GM12878 (cell line): ENCODE measurements around the gene GLTP. TPM values are rescaled to one million over a fixed set of nuclear protein-coding genes. Genes with fewer than 3 reads are reported as not detected.

Experiments
- ATAC-seq: fragments of 200-7000 bp; cut with Tn5 transposase; 3 replicates; pipeline ENCODE4 v1.9.1; 2020; ENCODE audit warnings: mild to moderate bottlenecking, moderate library complexity
- BruUV-seq: library from RNA; stranded (reverse); fragments of 400-500 nt; replicated peaks from 2 replicates; lab custom pipeline; 2021; lab: Mats Ljungman, UMichigan
- CTCF ChIA-PET: fragments of 300-600 bp; sonication (Branson Sonifier 250); formaldehyde crosslinking; extraction: SDS; loops from one replicate; lab custom pipeline; 2021; ENCODE audit warnings: inconsistent platforms; lab: Yijun Ruan, JAX
- POLR2A ChIA-PET: fragments of 350-600 bp; formaldehyde crosslinking; extraction: SDS; loops from one replicate; lab custom pipeline; 2021; ENCODE audit warnings: inconsistent platforms; lab: Charles Lee
- RAD21 ChIA-PET: fragments of 300-600 bp; sonication (Branson Sonifier 250); formaldehyde crosslinking; loops from one replicate; lab custom pipeline; 2023; ENCODE audit warnings: antibody characterized with exemption; ENCODE audit not compliant: unreplicated experiment; lab: Charles Lee
- SMC1A ChIA-PET: fragments of 300-600 bp; sonication (Branson Sonifier 250); formaldehyde crosslinking; loops from one replicate; lab custom pipeline; 2023; ENCODE audit not compliant: unreplicated experiment, uncharacterized antibody; lab: Charles Lee
- DNase-seq: peaks from one replicate; pipeline ENCODE4 v3.0.0-alpha.2; 2011; ENCODE audit warnings: low read depth, low spot score
- FAIRE-seq: peaks from 3 replicates; lab custom pipeline; 2011; peaks lifted over from hg19 to GRCh38; lab: Jason Lieb, UNC
- H2AFZ ChIP-seq: 2 replicates; pipeline ENCODE4 v1.6.0; 2011; ENCODE audit warnings: low read depth, low read length, control low read depth; ENCODE audit not compliant: control insufficient read depth
- H3K27ac ChIP-seq: 2 replicates; pipeline ENCODE4 v1.5.1; 2011; ENCODE audit warnings: control low read depth; ENCODE audit not compliant: control insufficient read depth, insufficient read depth
- H3K27me3 ChIP-seq, 2 experiments: replicated peaks in 1 of 2; 2 replicates each; pipeline versions ENCODE4 v1.6.0 to v1.6.1; 2011; ENCODE audit warnings: low read length in 1 of 2; ENCODE audit not compliant: control insufficient read depth in 2 of 2, insufficient read depth in 2 of 2
- H3K36me3 ChIP-seq, 2 experiments: 2 replicates each; pipeline ENCODE4 v1.5.1; 2011; ENCODE audit warnings: low read length in 1 of 2; ENCODE audit not compliant: control insufficient read depth in 2 of 2, insufficient read depth in 2 of 2
- H3K4me1 ChIP-seq: 2 replicates; pipeline ENCODE4 v1.6.1; 2011; ENCODE audit warnings: mild to moderate bottlenecking, low read length, moderate library complexity, mixed read lengths; ENCODE audit not compliant: control insufficient read depth, insufficient read depth
- H3K4me2 ChIP-seq: 2 replicates; pipeline ENCODE4 v1.6.0; 2011; ENCODE audit warnings: control low read depth; ENCODE audit not compliant: control insufficient read depth, insufficient read depth
- H3K4me3 ChIP-seq: fragments of 200-600 bp; sonication (generic); 2 replicates; pipeline ENCODE4 v1.5.1; 2016
- H3K79me2 ChIP-seq: 2 replicates; pipeline ENCODE4 v1.6.0; 2011; ENCODE audit warnings: low read length; ENCODE audit not compliant: control insufficient read depth, insufficient read depth
- H3K9ac ChIP-seq: 2 replicates; pipeline ENCODE4 v1.8.0; 2011; ENCODE audit warnings: low read length, control low read depth, mixed read lengths; ENCODE audit not compliant: control insufficient read depth, insufficient read depth
- H3K9me3 ChIP-seq: replicated peaks from 3 replicates; pipeline ENCODE4 v1.5.1; 2011; ENCODE audit warnings: mild to moderate bottlenecking, low read length; ENCODE audit not compliant: control insufficient read depth, insufficient read depth
- H4K20me1 ChIP-seq: 2 replicates; pipeline ENCODE4 v1.6.0; 2011; ENCODE audit not compliant: control insufficient read depth, insufficient read depth
- EGR1 ChIP-seq, 2 experiments: IDR thresholded peaks; 1 replicate in 1 of 2; 2 replicates in 1 of 2; pipeline ENCODE4 v1.6.1; 2011 to 2012; ENCODE audit warnings: low read depth in 2 of 2, low read length in 2 of 2, borderline replicate concordance in 1 of 2, mild to moderate bottlenecking in 1 of 2, moderate library complexity in 1 of 2
- HCFC1 ChIP-seq: fragments of 150-350 bp; IDR thresholded peaks from 2 replicates; pipeline ENCODE4 v1.6.1; 2014; ENCODE audit warnings: low read length
- KAT2A ChIP-seq: conservative IDR thresholded peaks from 2 replicates; pipeline ENCODE4 v1.6.1; 2011; ENCODE audit warnings: low read depth, low read length; ENCODE audit not compliant: control insufficient read depth
- NFIC ChIP-seq: IDR thresholded peaks from 2 replicates; pipeline ENCODE4 v1.6.1; 2012; ENCODE audit warnings: low read depth, mild to moderate bottlenecking, inconsistent platforms, low read length, moderate library complexity
- POLR2AphosphoS2 ChIP-seq: IDR thresholded peaks from 2 replicates; pipeline ENCODE4 v1.6.1; 2011; ENCODE audit warnings: low read depth, mild to moderate bottlenecking, low read length, improper control_type of control experiment, moderate library complexity
- SUPT20H ChIP-seq: IDR thresholded peaks from 2 replicates; pipeline ENCODE4 v1.6.1; 2011; ENCODE audit warnings: low read depth, mild to moderate bottlenecking, low read length, moderate library complexity, borderline replicate concordance; ENCODE audit not compliant: control insufficient read depth
- ZBED1 ChIP-seq: IDR thresholded peaks from 2 replicates; pipeline ENCODE4 v1.6.1; 2016; ENCODE audit warnings: borderline replicate concordance
- WGBS: methylation state at CpG from one replicate; pipeline ENCODE4 v1.1.6; 2016; ENCODE audit warnings: low lambda C conversion rate; ENCODE audit not compliant: insufficient replicate concordance, insufficient coverage; ENCODE audit errors: missing lambda C conversion rate; 5-methylcytosine and 5-hydroxymethylcytosine counted together
- in situ Hi-C: fragments of 300-500 bp; cut with MboI; formaldehyde crosslinking; loops from 9 replicates; pipeline ENCODE4 v1.14.3; 2018; ENCODE audit warnings: mixed read lengths
- intact Hi-C: fragments of 100-400 bp; cut with micrococcal nuclease; formaldehyde crosslinking; loops from one replicate; pipeline ENCODE4 v1.14.2; 2022; ENCODE audit not compliant: unreplicated experiment
- polyA plus RNA-seq, 11 experiments: library from polyadenylated mRNA; depleted of rRNA in 4 of 11; unstranded in 6 of 11; stranded (reverse) in 5 of 11; fragments of >200 nt; fragmentation: Nextera tagmentation in 4 of 11; fragmentation: Illumina TruSeq in 1 of 11; extraction: Ambion mirVana in 4 of 11; extraction: Trizol in 1 of 11; gene quantifications; 1 replicate in 1 of 11; 2 replicates in 10 of 11; pipeline versions ENCODE4 v1.2.1 to v1.2.3, GENCODE V29; 2011 to 2016; ENCODE audit warnings: inconsistent platforms in 2 of 11, missing spikeins in 2 of 11, low read depth in 1 of 11
- total RNA-seq, 4 experiments: library from RNA; depleted of rRNA in 3 of 4; stranded (reverse); fragments of >200 nt in 3 of 4; fragmentation: Illumina TruSeq in 1 of 4; extraction: Trizol in 1 of 4; gene quantifications; 2 replicates each; pipeline versions ENCODE4 v1.2.1 to v1.2.3, GENCODE V29; 2013 to 2021
- TF ChIP-seq, protein P1 (sequence below): fragments of 450-650 bp; IDR thresholded peaks from 2 replicates; pipeline ENCODE4 v1.6.1; 2017; ENCODE audit warnings: antibody characterized with exemption, mild to moderate bottlenecking, moderate library complexity
- TF ChIP-seq, protein P2 (sequence below): IDR thresholded peaks from 2 replicates; pipeline ENCODE4 v1.6.1; 2012; ENCODE audit warnings: low read depth, low read length, improper control_type of control experiment
- TF ChIP-seq, protein P3 (sequence below): IDR thresholded peaks from 2 replicates; pipeline ENCODE4 v1.6.1; 2011; ENCODE audit warnings: borderline replicate concordance, low read depth, mild to moderate bottlenecking, moderate library complexity, low read length; ENCODE audit not compliant: insufficient read depth, poor library complexity, severe bottlenecking

GLTP gene
- total and polyA plus RNA-seq, 10 of the 15 experiments (the other 5 are each of a cell fraction or from before 2014, with no cell fraction given): 16.8 to 44.0 (median 25.3) TPM

GRCh38 chr12:109830718-109831117, 49.6 kb downstream of the GLTP start:
- H3K9ac ChIP-seq: no peak overlapping the region
- intact Hi-C loops (no loop called here), in situ Hi-C loops (no loop called here)
- no peaks in the 10 kb centered on the region for H3K4me1 ChIP-seq
- FAIRE-seq: no peak
- no peak overlapping the region for H2AFZ ChIP-seq
- RAD21 ChIA-PET: no interaction called here
- H3K27me3 ChIP-seq: peaks cover 3 to 4% of the 10 kb centered on the region in 2 experiments; a peak in 3 of 4 replicates
- no peaks in the 10 kb centered on the region for H3K36me3 ChIP-seq
- TF ChIP-seq SUPT20H: no peak
- TF ChIP-seq POLR2AphosphoS2: no peak
- TF ChIP-seq HCFC1: no peak
- no peak for TF ChIP-seq EGR1 (IDR thresholded peaks at IDR 0.05; ENCODE audit: borderline replicate concordance in 1 of 2, low read depth in 2 of 2, low read length in 2 of 2)
- no peak for TF ChIP-seq NFIC
- TF ChIP-seq, protein P1, sequence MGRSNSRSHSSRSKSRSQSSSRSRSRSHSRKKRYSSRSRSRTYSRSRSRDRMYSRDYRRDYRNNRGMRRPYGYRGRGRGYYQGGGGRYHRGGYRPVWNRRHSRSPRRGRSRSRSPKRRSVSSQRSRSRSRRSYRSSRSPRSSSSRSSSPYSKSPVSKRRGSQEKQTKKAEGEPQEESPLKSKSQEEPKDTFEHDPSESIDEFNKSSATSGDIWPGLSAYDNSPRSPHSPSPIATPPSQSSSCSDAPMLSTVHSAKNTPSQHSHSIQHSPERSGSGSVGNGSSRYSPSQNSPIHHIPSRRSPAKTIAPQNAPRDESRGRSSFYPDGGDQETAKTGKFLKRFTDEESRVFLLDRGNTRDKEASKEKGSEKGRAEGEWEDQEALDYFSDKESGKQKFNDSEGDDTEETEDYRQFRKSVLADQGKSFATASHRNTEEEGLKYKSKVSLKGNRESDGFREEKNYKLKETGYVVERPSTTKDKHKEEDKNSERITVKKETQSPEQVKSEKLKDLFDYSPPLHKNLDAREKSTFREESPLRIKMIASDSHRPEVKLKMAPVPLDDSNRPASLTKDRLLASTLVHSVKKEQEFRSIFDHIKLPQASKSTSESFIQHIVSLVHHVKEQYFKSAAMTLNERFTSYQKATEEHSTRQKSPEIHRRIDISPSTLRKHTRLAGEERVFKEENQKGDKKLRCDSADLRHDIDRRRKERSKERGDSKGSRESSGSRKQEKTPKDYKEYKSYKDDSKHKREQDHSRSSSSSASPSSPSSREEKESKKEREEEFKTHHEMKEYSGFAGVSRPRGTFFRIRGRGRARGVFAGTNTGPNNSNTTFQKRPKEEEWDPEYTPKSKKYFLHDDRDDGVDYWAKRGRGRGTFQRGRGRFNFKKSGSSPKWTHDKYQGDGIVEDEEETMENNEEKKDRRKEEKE: no peak
- TF ChIP-seq KAT2A: no peak
- TF ChIP-seq, protein P2, sequence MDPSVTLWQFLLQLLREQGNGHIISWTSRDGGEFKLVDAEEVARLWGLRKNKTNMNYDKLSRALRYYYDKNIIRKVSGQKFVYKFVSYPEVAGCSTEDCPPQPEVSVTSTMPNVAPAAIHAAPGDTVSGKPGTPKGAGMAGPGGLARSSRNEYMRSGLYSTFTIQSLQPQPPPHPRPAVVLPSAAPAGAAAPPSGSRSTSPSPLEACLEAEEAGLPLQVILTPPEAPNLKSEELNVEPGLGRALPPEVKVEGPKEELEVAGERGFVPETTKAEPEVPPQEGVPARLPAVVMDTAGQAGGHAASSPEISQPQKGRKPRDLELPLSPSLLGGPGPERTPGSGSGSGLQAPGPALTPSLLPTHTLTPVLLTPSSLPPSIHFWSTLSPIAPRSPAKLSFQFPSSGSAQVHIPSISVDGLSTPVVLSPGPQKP: no peak
- TF ChIP-seq, protein P3, sequence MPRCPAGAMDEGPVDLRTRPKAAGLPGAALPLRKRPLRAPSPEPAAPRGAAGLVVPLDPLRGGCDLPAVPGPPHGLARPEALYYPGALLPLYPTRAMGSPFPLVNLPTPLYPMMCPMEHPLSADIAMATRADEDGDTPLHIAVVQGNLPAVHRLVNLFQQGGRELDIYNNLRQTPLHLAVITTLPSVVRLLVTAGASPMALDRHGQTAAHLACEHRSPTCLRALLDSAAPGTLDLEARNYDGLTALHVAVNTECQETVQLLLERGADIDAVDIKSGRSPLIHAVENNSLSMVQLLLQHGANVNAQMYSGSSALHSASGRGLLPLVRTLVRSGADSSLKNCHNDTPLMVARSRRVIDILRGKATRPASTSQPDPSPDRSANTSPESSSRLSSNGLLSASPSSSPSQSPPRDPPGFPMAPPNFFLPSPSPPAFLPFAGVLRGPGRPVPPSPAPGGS: no peak
- no peak for TF ChIP-seq ZBED1
- TF ChIP-seq, all 136 proteins: peak for 0
- H3K4me2 ChIP-seq: no peak overlapping the region
- ChIA-PET POLR2A (interaction anchor here (0.6 kb wide), 1 partner anchor 25 kb away, joined by 4 read pairs; no protein-coding TSS in a partner anchor), SMC1A (no interaction called here), CTCF (interaction anchor here (0.7 to 2.6 kb wide), 2 partner anchors 15 to 26 kb away, joined by 3 to 9 read pairs; no protein-coding TSS in a partner anchor)
- H3K79me2 ChIP-seq: no peaks in the 10 kb centered on the region
- 17% methylated on average over 2 of the region's 2 CpGs for WGBS
- DNase-seq (no peak), ATAC-seq (no peak)
- H3K27ac ChIP-seq: no peak overlapping the region
- H4K20me1 ChIP-seq: no peaks in the 10 kb centered on the region
- BruUV-seq: no TSS peak
- no peaks in the 10 kb centered on the region for H3K9me3 ChIP-seq
- H3K4me3 ChIP-seq: no peak overlapping the region
